BLaER1 treated with 17β-estradiol and CSF1 and Interleukin-3, amounts not matched to agents 10 nM and 100 nM (cell line): Measurements from ENCODE around the gene PCDHA11.

Experiments used
- H3K27ac ChIP-seq, 11 experiments: shearing (Covaris generic); formaldehyde crosslinking; 2 replicates each; pipeline ENCODE4 v1.8.1; 2022
- H3K27me3 ChIP-seq, 11 experiments: shearing (Covaris generic); formaldehyde crosslinking; 2 replicates each; pipeline ENCODE4 v1.8.1; 2022
- H3K36me3 ChIP-seq, 11 experiments: shearing (Covaris generic); formaldehyde crosslinking; 2 replicates each; pipeline ENCODE4 v1.8.1; 2022
- H3K4me1 ChIP-seq, 10 experiments: shearing (Covaris generic); formaldehyde crosslinking; 2 replicates each; pipeline ENCODE4 v1.8.1; 2022
- H3K4me2 ChIP-seq, 11 experiments: shearing (Covaris generic); formaldehyde crosslinking; 2 replicates each; pipeline ENCODE4 v1.8.1; 2022
- H3K4me3 ChIP-seq, 10 experiments: shearing (Covaris generic); formaldehyde crosslinking; 2 replicates each; pipeline ENCODE4 v1.8.1; 2022
- H3K9ac ChIP-seq, 11 experiments: shearing (Covaris generic); formaldehyde crosslinking; 2 replicates each; pipeline ENCODE4 v1.8.1; 2022
- H3K9me3 ChIP-seq, 11 experiments: shearing (Covaris generic); formaldehyde crosslinking; replicated peaks in 1 of 11; 2 replicates each; pipeline ENCODE4 v1.8.1; 2022
- H4K20me1 ChIP-seq, 11 experiments: shearing (Covaris generic); formaldehyde crosslinking; 2 replicates each; pipeline ENCODE4 v1.8.1; 2022
- Cebpa-rat ChIP-seq, 11 experiments: shearing (Covaris generic); IDR thresholded peaks; 2 replicates each; pipeline ENCODE4 v1.8.1; 2022

The PCDHA11 gene

DNA sequence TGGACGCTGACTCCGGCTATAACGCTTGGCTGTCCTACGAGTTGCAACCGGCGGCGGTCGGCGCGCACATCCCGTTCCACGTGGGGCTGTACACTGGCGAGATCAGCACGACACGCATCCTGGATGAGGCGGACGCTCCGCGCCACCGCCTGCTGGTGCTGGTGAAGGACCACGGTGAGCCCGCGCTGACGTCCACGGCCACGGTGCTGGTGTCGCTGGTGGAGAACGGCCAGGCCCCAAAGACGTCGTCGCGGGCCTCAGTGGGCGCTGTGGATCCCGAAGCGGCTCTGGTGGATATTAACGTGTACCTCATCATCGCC, 8.5 kb downstream of the PCDHA11 start:
- Histone ChIP-seq H3K36me3 (no peaks in the 10 kb centered on the region), H3K4me3 (no peak overlapping the region; a peak in 1 of 20 replicates), H3K9ac (no peak overlapping the region), H3K27me3 (no peaks in the 10 kb centered on the region), H3K4me1 (no peaks in the 10 kb centered on the region), H4K20me1 (no peaks in the 10 kb centered on the region), H3K4me2 (no peak overlapping the region), H3K27ac (no peak overlapping the region), H3K9me3 (peaks cover 32 to 43% (median 35%) of the 10 kb centered on the region in 11 experiments)
- TF ChIP-seq Cebpa-rat (IDR thresholded peaks at IDR 0.05): no peak

DNA sequence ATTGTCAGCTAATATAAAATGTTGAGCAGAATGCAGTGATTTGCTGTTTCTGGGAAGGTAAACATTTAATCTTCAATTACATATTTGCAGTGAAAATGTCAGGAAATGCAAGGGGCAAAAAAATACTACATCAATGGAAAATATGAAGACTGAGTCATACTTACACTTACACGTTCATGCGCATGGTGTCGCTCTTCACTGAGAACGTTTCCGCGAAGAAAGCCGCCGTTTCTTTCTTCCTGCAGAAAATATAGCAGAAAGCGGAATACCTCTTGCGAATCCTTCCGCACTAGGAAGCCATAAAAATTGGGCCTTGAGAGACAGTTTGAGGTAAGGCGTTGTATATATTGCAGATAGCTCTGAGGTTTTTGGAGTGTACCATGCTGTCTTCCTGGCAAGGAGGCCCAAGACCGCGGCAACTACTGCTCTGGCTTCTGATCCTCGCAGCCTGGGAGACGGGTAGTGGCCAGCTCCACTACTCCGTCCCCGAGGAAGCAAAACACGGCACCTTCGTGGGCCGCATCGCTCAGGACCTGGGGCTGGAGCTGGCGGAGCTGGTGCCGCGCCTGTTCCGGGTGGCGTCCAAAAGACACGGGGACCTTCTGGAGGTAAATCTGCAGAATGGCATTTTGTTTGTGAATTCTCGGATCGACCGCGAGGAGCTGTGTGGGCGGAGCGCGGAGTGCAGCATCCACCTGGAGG, 13.3 kb downstream of the PCDHA11 start, which contains the start of gene PCDHA13:
Gene PCDHA13, plus strand, starts transcription at position 236 of the 702 bp plus-strand sequence. Its CDS starts 145 bp downstream, at position 381.
- no peak within 1 kb of the TSS for H3K9ac ChIP-seq
- H3K36me3 ChIP-seq: no peaks in the 10 kb centered on the region
- no peak within 1 kb of the TSS for H3K4me2 ChIP-seq
- no peak within 1 kb of the TSS for H3K4me3 ChIP-seq
- H3K9me3 ChIP-seq: peaks cover 35 to 40% (median 37%) of the 10 kb centered on the region in 11 experiments
- H3K4me1 ChIP-seq: no peaks in the 10 kb centered on the region
- H3K27me3 ChIP-seq: no peaks in the 10 kb centered on the region
- no peak within 1 kb of the TSS for H3K27ac ChIP-seq
- TF ChIP-seq Cebpa-rat (IDR thresholded peaks at IDR 0.05): no peak
- H4K20me1 ChIP-seq: no peaks in the 10 kb centered on the region

DNA sequence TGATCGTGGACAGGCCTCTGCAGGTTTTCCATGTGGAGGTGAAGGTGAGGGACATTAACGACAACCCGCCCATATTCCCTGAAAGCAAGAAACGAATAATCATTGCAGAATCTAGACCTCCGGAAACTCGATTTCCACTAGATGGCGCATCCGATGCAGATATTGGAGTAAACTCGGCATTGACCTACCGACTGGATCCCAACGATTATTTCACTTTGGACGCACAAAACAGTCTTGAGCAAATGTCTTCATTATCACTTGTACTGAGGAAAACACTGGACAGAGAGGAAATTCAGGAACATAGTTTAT, 13.8 kb downstream of the PCDHA11 start:
- Histone ChIP-seq H3K4me2 (no peak overlapping the region), H3K27ac (no peak overlapping the region), H3K4me1 (no peaks in the 10 kb centered on the region), H4K20me1 (no peaks in the 10 kb centered on the region), H3K9ac (no peak overlapping the region), H3K27me3 (no peaks in the 10 kb centered on the region), H3K36me3 (no peaks in the 10 kb centered on the region), H3K9me3 (peaks cover 30 to 35% (median 32%) of the 10 kb centered on the region in 11 experiments), H3K4me3 (no peak overlapping the region)
- TF ChIP-seq Cebpa-rat (IDR thresholded peaks at IDR 0.05): no peak

DNA sequence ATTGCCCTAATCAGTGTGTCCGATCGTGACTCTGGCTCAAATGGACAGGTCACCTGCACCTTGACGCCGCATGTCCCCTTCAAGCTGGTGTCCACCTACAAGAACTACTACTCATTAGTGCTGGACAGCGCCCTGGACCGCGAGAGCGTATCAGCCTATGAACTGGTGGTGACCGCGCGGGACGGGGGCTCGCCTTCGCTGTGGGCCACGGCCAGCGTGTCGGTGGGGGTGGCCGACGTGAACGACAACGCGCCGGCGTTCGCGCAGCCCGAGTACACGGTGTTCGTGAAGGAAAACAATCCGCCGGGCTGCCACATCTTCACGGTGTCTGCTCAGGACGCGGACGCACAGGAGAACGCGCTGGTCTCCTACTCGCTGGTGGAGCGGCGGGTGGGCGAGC, 14.6 kb downstream of the PCDHA11 start:
- no peaks in the 10 kb centered on the region for H3K27me3 ChIP-seq
- no peak overlapping the region for H3K27ac ChIP-seq
- H3K9ac ChIP-seq: no peak overlapping the region
- H3K36me3 ChIP-seq: no peaks in the 10 kb centered on the region
- H3K4me1 ChIP-seq: no peaks in the 10 kb centered on the region
- no peak overlapping the region for H3K4me3 ChIP-seq
- peaks cover 28 to 33% (median 30%) of the 10 kb centered on the region in 11 experiments for H3K9me3 ChIP-seq
- no peak for TF ChIP-seq Cebpa-rat (IDR thresholded peaks at IDR 0.05)
- H4K20me1 ChIP-seq: no peaks in the 10 kb centered on the region
- no peak overlapping the region for H3K4me2 ChIP-seq

DNA sequence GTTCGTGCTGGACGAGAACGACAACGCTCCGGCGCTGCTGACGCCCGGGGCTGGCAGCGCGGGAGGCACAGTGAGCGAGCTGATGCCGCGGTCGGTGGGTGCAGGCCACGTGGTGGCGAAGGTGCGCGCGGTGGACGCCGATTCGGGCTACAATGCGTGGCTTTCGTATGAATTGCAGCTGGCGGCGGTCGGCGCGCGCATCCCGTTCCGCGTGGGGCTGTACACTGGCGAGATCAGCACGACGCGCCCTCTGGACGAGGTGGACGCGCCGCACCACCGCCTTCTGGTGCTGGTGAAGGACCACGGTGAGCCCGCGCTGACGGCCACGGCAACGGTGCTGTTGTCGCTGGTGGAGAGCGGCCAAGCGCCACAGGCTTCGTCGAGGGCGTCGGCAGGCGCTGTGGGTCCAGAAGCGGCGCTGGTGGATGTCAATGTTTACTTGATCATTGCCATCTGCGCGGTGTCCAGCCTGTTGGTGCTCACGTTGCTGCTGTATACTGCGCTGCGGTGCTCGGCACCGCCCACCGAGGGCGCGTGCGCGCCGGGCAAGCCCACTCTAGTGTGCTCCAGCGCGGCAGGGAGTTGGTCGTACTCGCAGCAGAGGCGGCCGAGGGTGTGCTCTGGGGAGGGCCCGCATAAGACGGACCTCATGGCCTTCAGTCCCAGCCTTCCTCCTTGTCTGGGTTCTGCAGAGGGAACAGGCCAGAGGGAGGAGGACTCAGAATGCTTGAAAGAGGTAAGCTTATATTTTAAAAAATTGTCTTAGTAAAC, 15.4 kb downstream of the PCDHA11 start:
- Histone ChIP-seq H3K9me3 (peaks cover 28 to 33% (median 30%) of the 10 kb centered on the region in 11 experiments), H3K27ac (no peak overlapping the region), H4K20me1 (no peaks in the 10 kb centered on the region), H3K4me3 (no peak overlapping the region), H3K36me3 (no peaks in the 10 kb centered on the region), H3K4me1 (no peaks in the 10 kb centered on the region), H3K9ac (no peak overlapping the region), H3K4me2 (no peak overlapping the region), H3K27me3 (no peaks in the 10 kb centered on the region)
- TF ChIP-seq Cebpa-rat (IDR thresholded peaks at IDR 0.05): no peak

DNA sequence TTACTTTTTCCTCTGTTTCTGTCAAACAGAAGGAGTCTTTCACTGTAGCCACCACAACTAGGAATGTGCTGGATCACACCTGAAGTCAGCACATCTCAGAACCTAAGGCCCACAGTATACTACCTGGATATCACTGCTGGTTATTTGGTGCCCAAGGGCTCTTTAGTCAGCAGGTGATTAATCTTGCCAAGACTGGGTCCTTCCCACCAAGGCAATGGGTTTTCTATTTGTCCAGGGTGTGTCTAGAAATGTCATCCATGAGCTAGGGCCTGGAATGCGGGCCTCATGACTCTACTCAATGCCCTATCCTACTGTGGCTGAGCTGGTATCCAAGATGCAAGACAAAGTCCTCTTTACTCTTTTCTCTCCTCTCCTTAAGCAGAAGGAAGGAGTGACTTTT, 47.6 kb downstream of the PCDHA11 start:
- H3K27me3 ChIP-seq: no peaks in the 10 kb centered on the region
- no peak overlapping the region for H3K4me2 ChIP-seq
- H3K9ac ChIP-seq: no peak overlapping the region
- no peaks in the 10 kb centered on the region for H4K20me1 ChIP-seq
- no peaks in the 10 kb centered on the region for H3K36me3 ChIP-seq
- H3K9me3 ChIP-seq: peaks cover 10 to 45% (median 24%) of the 10 kb centered on the region in 11 experiments
- no peak overlapping the region for H3K4me3 ChIP-seq
- no peak overlapping the region for H3K27ac ChIP-seq
- TF ChIP-seq Cebpa-rat (IDR thresholded peaks at IDR 0.05): no peak
- no peaks in the 10 kb centered on the region for H3K4me1 ChIP-seq
